HepG2 (cell line): ENCODE data around the gene TMEM131.

Experiments used
- BCL6 ChIP-seq: IDR thresholded peaks from 2 replicates; pipeline ENCODE4 v1.6.1; 2016; ENCODE audit warnings: missing genetic modification reagents, missing compliant biosample characterization
- CREM ChIP-seq, 2 experiments: sonication (generic) in 1 of 2; formaldehyde crosslinking in 1 of 2; IDR thresholded peaks; 2 replicates each; pipeline versions ENCODE4 v1.4.0 to v1.6.1; 2016 to 2020; ENCODE audit warnings: antibody characterized with exemption in 1 of 2, mild to moderate bottlenecking in 1 of 2, missing genetic modification reagents in 1 of 2
- TF ChIP-seq, protein P1 (sequence below): sonication (generic); formaldehyde crosslinking; IDR thresholded peaks from 2 replicates; pipeline ENCODE4 v1.5.1; 2020; ENCODE audit warnings: mild to moderate bottlenecking, missing genetic modification reagents, moderate library complexity
- TF ChIP-seq, protein P2 (sequence below): sonication (generic); formaldehyde crosslinking; IDR thresholded peaks from 2 replicates; pipeline ENCODE4 v1.4.0; 2020; ENCODE audit warnings: mild to moderate bottlenecking, low read depth, missing genetic modification reagents
- TF ChIP-seq, protein P3 (sequence below): sonication (generic); formaldehyde crosslinking; IDR thresholded peaks from 2 replicates; pipeline ENCODE4 v1.4.0; 2020; ENCODE audit warnings: missing genetic modification reagents, mild to moderate bottlenecking, borderline replicate concordance

DNA sequence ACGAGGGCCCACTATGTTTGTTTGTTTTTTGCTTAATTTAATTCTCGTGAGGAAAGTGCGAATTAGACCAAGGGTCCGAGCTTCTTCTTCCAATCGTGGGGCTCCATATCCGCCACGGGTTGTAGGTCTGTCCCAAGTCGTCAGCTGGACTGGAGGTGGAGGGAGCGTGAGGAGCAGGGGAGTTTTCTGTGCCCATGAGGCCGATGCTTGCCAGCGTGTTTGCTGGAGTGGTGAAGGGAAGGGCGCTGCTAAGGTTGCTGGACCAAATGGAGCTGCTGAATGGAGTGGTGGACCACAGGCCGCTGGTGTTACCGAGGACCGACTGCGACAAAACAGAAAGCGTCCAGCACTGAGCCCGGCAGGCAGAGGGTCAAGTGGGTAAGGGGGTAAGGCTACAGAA, 238.7 kb downstream of the TMEM131 start:
- TF ChIP-seq CREM (IDR thresholded peaks at IDR 0.05) (no peak), CREM (CRISPR knock-in tag; IDR thresholded peaks at IDR 0.05) (no peak), BCL6 (CRISPR knock-in tag) (no peak)
- TF ChIP-seq, protein P1, sequence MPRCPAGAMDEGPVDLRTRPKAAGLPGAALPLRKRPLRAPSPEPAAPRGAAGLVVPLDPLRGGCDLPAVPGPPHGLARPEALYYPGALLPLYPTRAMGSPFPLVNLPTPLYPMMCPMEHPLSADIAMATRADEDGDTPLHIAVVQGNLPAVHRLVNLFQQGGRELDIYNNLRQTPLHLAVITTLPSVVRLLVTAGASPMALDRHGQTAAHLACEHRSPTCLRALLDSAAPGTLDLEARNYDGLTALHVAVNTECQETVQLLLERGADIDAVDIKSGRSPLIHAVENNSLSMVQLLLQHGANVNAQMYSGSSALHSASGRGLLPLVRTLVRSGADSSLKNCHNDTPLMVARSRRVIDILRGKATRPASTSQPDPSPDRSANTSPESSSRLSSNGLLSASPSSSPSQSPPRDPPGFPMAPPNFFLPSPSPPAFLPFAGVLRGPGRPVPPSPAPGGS (CRISPR knock-in tag) = no peak
- TF ChIP-seq, protein P2, sequence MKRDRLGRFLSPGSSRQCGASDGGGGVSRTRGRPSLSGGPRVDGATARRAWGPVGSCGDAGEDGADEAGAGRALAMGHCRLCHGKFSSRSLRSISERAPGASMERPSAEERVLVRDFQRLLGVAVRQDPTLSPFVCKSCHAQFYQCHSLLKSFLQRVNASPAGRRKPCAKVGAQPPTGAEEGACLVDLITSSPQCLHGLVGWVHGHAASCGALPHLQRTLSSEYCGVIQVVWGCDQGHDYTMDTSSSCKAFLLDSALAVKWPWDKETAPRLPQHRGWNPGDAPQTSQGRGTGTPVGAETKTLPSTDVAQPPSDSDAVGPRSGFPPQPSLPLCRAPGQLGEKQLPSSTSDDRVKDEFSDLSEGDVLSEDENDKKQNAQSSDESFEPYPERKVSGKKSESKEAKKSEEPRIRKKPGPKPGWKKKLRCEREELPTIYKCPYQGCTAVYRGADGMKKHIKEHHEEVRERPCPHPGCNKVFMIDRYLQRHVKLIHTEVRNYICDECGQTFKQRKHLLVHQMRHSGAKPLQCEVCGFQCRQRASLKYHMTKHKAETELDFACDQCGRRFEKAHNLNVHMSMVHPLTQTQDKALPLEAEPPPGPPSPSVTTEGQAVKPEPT (CRISPR knock-in tag) = no peak
- TF ChIP-seq, protein P3, sequence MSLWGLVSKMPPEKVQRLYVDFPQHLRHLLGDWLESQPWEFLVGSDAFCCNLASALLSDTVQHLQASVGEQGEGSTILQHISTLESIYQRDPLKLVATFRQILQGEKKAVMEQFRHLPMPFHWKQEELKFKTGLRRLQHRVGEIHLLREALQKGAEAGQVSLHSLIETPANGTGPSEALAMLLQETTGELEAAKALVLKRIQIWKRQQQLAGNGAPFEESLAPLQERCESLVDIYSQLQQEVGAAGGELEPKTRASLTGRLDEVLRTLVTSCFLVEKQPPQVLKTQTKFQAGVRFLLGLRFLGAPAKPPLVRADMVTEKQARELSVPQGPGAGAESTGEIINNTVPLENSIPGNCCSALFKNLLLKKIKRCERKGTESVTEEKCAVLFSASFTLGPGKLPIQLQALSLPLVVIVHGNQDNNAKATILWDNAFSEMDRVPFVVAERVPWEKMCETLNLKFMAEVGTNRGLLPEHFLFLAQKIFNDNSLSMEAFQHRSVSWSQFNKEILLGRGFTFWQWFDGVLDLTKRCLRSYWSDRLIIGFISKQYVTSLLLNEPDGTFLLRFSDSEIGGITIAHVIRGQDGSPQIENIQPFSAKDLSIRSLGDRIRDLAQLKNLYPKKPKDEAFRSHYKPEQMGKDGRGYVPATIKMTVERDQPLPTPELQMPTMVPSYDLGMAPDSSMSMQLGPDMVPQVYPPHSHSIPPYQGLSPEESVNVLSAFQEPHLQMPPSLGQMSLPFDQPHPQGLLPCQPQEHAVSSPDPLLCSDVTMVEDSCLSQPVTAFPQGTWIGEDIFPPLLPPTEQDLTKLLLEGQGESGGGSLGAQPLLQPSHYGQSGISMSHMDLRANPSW = no peak
